C4-2B (cell line): Measurements from ENCODE around the gene ANKRD33.
"Not testable (repeated sequence)": the region's sequence is repeated elsewhere in the genome, so short reads cannot be mapped to it uniquely, and the experiment has no call there.

Source experiments
- H3K27ac ChIP-seq: fragments of 450-650 bp; 2 replicates; pipeline ENCODE4 v1.5.1; 2017
- CTCF ChIP-seq: fragments of 450-650 bp; conservative IDR thresholded peaks from 2 replicates; pipeline ENCODE4 v1.5.1; 2017; ENCODE audit warnings: mild to moderate bottlenecking
- ZFX ChIP-seq: fragments of 450-650 bp; IDR thresholded peaks from 2 replicates; pipeline ENCODE4 v1.6.1; 2017

ANKRD33 gene

GRCh38 chr12:51883295-51883694, 4.6 kb upstream of the ANKRD33 start:
- H3K27ac ChIP-seq = no peak overlapping the region
- no peak for TF ChIP-seq CTCF
- no peak for TF ChIP-seq ZFX

GRCh38 chr12:51883998-51884675, 3.8 kb upstream of the ANKRD33 start:
- TF ChIP-seq ZFX (no peak), CTCF (no peak)
- no peak overlapping the region for H3K27ac ChIP-seq

GRCh38 chr12:51884676-51885229, 3.1 kb upstream of the ANKRD33 start:
- no peak for TF ChIP-seq ZFX
- TF ChIP-seq CTCF = no peak
- peak overlapping the region; percentile 27; the same call in 1 of the 2 replicates for H3K27ac ChIP-seq

GRCh38 chr12:51885294-51886020, 2.4 kb upstream of the ANKRD33 start:
- H3K27ac ChIP-seq = not testable (repeated sequence)

GRCh38 chr12:51886021-51886710, 1.7 kb upstream of the ANKRD33 start:
- no peak overlapping the region for H3K27ac ChIP-seq
- TF ChIP-seq ZFX (no peak), CTCF (no peak)

GRCh38 chr12:51888316-51889215, 663 bp downstream of the ANKRD33 start:
- no peak overlapping the region for H3K27ac ChIP-seq

More at GRCh38 chr12:51888316-51889215, 663 bp downstream of the ANKRD33 start:
- TF ChIP-seq ZFX (no peak), CTCF (no peak)
